Measurements from ENCODE around the gene PIPOX.

PIPOX gene

DNA sequence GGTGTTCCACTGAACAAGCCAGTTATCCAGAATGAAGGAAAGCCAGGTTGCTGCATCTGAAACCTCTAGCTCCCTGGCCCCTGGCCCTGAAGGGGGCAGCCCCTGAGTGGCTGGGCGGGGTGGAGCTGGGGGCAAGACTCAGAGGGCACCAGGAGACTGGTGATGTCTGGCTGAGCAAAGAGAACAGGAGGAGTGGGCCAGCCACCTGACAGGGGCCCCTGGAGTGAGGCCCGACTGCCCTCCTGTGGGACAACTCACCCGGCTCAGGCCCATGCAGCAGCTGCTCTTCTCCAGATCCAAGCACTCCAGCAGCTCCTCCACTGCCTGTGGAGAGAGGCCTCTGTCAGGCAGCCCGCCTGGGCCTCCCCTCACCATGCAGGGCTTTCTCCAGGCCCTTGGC lies 60.4 kb downstream of the PIPOX start:
- DNase-seq = no peak
